Stimulated activated CD8-positive, alpha-beta memory T cell treated with anti-CD3 and anti-CD28 coated beads, Interleukin-2, amount 100 ng/mL, for 1 hour (primary cell): ENCODE measurements around the gene FIGLA.

Experiments
- DNase-seq, 2 donors: peaks; one replicate each; pipeline ENCODE4 v3.0.0-alpha.2; 2020; ENCODE audit warnings: low read depth in 2 of 2

Gene FIGLA

DNA sequence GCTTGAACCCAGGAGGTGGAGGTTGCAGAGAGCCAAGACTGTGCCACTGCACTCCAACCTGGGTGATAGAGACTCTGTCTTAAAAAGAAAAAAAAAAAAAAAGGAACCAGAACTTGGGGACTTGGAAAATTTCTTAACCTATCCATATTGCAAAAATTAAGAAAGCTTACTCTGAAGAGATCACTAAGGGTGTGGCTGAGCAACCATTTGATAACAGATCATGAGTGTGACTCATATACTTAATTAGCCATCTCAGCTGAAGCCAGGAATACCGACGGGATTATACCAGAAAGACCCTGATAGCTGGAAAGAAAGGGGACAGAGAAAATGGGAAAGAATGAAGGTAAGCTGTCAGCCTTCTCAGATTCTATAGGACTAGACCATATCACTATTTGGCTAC is 15.3 kb downstream of the FIGLA start:
- no peak for DNase-seq

DNA sequence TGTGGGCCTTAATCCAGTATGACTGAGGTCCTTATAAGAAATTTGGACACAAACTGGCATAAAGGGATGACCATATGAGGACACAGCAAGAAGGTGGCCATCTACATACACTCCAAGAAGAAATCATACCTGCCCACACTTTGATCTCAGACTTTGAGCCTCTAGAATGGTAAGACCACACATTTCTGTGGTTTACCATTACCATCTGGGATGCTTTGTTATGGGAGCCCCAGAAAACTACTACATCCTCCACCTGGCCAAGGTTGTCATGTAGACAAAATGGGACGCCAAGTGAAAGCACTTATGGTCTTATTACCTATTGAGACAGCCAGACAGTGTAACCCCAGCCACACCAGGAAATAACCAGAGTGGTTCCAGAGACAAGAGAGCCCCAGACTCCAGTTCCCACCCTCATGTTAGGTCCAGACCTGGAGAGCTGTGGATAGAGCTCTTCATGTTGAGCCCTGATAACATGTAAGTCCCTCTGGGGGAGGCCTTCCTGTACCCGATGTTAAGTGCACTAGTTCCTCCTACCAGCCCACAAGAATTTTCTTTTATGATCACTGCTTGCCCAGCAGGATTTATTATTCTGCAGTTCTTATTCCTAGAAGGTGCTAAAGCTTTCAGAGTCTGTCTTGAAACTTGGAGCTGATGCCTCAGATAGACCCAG is 17.8 kb downstream of the FIGLA start:
- no peak for DNase-seq

DNA sequence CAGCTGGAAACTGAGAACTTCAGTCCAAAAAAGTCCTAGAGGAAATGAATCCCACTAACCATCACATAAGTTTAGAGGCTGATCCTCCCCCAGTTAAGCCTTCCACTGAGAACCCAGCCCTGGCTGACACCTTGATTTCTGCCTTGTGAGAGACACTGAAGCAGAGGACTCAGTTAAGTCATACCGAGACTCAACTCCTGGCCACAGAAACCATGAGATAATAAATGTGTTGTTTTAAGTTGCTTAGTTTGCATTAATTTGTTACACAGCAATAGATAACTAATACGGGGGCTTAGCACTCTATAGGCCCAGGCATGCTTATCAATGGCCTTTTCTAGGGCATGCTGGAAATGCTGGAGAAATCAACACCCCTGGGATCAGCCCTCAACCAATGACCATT is 19.0 kb downstream of the FIGLA start:
- no peak for DNase-seq

DNA sequence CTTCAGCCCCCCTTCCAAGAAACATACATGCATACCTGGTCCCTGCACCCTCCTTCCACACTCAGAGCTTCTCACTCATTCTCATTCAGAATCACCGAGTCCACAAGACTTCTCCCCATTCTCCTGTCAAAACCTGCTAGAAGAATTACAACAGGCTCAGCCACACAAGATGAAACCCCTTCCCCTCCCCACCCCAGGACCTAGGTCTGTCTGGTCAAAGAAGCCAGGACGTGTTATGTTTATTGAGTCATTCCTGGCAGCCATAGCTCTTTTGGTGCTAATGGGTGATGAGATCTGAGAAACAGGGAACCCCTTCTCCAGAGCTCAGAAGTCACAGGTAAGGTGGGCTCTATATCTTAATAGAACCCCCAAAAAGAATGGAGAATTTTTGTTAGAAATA is 21.0 kb downstream of the FIGLA start:
- no peak for DNase-seq

DNA sequence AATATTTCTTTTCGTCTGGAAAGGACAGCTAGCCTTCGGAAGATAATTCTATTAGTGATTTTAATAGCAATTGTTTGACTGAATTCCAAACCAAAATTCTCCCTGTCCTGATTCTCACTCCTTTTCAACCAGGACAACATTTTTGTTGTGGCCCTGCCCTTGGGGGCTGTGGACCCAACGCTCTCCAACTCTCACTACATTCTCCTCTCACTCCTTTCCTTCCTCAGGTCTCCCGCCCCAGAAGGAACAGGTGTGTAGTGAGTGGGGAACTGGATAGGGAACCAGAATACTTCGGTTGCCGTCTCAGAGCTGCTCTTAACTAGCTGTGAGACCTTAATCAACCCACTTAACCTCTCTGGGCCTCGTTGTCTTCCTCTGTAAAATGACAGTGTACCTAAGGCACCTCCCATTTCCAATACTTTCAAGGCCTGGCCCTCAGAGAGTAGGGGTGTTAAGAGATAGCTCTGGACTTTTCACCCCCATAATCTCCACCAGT is 21.8 kb downstream of the FIGLA start:
- DNase-seq = no peak

DNA sequence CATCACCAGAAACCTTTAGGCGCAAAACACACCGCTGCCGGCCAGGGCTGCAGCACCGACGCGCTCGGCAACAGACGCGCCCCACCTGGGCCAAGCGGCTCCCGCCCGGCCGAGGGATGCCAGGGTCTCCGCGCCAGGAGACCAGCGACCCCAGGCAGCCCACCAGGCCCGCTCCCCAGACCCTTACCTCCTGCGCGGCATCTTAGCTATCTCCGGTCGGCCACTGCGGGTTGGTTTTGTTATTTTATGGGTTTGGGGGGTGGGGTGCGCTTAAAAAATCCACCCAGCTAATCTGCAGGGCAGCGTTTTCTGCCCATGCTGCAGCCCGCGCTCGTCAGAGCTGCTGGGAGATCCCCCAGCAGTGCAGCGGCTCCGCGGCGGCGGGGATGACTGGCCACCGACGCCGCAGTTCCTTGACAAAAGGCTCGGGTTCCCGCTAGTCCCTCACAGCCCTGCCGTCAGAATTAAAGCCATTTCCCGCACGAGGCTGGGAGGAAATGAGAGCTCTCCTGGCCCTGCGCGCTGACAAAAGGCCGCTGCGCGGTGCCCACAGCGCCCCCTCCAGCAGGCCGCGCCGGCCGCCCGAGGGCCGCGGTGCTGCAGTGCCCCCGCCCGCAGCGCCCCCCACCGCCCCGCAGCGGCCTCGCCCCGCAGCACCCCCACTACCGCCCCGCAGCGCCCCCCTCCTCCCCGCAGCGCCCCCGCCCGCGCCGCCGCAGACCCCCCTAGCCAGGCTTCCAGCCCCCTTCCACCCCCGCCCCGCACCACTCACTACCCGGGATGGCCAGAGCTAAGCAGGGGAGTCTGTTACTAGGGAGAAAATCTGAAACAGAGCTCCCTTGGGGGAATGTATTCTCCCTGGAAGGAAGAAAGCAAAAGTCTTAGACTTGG is 22.5 kb downstream of the FIGLA start, which contains the start of gene ADD2:
Gene ADD2 (minus strand): TSS at position 502 of the 891 bp plus-strand sequence. CDS start 61,792 bp downstream, outside the sequence.
- DNase-seq = no peak

DNA sequence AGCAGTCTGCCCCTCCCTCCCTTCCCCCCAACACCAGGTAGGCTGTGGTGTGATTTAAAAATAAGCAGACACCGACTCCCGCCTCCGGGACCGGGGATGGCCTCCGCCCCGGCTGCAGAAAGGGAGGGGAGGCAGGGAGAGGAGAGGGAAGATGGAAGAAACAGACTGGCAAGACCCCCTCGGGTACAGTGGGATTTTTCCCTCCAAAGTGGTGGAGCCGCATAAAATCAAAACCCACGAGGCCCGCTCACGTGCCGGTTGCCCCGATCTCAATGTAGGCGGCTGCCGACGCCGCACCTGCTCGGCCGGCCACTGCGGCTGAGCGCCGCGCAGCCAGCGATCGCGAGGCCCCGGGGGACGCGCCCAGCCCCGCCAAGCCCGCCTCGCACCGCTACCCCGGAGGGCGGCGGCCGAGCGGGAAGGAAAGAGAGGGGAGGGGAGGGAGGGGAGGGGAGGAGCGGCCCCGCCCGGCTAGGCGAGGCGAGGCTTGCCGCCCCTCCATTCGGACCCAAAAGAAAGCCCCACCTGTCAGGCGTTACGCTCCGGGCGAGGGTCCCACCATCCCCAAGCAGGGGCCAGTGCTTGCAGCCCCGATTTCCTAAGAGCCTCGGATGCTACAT is 23.3 kb downstream of the FIGLA start:
- no peak for DNase-seq

DNA sequence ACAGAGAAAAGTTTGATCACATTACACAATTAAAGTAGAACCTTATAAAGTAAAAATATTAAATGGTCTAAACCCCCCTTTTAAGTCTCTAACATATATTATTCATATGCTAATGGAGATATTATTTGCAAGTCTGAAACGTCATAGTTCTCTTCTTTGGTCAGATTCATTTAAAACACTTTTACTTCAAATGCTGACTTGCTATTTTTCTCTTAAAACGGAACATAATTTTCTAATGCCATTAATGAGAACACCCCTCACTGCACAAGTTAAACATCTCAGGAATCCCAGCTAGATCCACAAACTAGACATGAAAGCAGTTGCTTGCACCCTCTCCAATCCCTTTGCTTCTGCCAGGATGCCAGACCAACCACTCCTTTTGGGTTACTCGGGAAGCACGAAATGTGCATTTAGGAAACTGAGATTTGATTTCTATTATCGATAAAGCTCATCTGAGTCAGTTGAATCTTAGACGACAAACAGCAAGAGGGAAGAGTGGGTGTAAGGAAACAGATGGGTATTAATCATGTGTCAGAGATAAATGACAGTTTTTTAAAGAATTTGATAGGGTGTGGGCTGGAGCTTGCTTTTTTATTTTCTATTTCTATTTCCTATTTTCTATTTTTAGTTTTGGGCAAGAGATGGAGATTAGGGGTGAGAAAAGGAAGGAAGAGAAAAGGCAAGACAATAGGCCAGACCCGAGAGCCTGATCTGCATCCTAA is 23.9 kb downstream of the FIGLA start:
- no peak for DNase-seq

DNA sequence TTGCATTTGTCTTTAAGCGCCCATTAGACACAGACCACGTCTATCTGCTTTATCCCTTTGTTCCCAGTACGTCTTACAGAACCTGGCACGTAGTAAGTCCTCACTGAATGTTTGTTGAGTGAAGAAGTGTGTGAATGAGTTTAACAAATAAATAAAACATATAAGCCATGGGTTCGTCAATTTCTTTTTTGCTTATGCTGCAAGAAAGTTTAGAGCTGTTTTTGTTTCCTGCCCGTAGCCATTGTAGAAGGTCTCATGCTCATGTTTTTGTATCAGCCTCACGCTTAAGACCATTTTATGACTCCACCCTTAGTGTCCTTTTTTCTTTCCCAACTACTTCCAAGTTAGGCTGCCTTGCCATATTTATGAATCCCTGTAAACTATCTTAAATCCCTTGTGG is 24.9 kb downstream of the FIGLA start:
- DNase-seq = no peak

DNA sequence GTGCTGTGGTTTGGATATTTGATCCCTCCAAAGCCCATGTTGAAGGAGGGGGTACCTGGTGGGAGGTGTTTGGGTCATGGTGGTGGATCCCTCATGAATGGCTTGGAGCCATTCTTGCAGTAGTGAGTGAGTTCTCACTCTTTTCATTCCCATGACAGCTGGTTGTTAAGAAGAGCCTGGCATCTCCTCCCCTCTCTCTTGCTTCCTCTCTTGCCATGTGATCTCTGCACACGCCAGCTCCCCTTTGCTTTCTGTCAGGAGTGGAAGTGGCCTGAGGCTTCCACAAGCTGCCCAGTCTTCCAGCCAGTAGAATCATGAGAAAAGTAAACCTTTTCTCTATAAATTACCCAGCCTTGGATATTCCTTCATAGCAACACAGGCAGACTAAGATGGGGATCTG is 31.0 kb downstream of the FIGLA start:
- DNase-seq = no peak

DNA sequence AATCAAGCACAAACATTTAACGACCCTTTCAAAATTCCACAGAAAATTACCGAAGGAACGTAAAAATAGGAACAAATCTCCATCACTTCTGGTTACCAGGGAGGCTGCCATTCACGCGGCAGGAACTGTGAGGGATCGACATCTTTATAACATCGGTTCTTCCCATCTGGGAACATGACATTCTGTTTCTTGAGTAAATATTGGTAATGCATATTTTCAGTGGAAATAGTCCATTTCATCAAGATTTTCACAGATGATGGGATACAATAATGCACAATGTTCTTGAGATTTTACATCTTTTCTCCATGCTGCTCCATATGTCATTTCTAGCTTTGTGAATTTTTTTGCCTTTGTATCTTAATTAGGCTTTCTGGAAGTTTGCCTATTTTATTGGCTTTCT is 32.5 kb downstream of the FIGLA start:
- DNase-seq = no peak

DNA sequence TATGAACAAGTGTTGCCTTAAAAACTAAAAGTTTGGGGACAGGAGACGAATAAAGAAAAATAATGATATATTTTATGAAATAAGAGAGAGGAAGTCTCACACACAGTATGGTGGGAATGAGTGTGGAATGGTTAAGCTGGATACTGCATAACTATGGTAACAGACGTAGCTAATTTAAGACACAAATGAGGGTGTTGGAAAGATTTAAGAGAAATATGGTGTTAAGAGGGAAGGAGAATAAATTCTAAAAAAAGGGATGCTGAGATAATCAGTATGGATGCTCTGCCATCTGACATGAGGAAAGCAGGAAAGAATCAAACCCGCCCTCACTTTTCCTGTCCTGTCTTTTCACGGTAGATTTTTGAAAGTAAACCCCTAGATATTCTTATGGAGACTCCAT is 33.1 kb downstream of the FIGLA start:
- DNase-seq = no peak

DNA sequence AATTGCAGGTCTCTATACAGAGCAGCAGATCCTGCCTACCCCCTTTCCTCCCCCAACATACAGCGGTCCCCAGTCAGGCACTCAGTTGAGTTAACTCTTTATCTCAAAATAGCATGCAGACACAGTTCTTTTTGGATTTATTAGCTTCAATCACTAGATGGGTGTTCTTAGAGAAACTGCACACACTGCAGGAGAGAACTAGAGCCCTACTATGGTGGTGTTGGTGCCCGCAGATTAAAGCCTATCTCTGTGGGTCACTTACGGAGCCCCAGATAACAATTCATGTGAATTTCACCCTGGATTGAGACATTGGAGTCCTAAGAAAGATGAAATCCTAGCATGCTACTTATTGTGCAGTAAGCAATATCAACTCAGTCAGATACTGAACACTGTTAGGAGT is 34.3 kb downstream of the FIGLA start:
- no peak for DNase-seq

DNA sequence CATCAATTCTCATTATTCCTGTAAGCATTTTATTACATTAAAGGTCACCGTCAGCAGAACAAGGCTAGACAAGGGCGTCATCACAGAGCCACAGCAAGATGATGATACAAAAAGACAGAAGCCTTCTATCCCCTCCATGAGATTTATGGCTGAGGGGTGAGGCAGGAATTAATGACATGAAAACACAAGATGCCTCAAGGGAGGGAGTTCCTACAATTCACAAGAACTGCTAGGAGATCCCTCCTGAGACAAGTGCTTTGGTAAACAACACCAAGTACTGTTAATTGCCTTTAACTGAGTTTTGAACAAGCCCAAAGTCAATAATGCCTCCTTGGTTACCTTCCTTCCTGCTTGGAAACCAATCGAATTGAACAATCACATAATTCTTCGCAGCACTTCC is 36.5 kb downstream of the FIGLA start:
- no peak for DNase-seq

DNA sequence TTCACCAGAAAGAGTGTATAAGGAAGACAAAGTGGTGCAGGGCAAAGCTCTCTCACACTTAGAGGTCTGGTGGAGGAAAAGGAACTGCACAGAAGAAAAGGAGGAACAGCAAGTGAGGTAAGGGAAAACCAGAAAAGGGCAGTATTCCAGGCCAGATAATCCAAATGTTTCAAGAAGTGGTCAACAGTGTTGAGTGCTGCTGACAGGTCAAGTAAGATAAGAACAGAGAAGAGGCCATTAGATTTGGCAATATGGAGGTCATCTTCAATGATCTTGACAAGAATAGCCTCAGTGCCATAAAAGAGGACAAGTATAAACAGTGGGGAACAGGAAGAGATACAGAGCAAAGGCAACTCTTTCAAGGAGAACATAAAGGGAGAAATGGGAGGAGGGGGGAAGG is 37.4 kb downstream of the FIGLA start:
- DNase-seq = no peak

DNA sequence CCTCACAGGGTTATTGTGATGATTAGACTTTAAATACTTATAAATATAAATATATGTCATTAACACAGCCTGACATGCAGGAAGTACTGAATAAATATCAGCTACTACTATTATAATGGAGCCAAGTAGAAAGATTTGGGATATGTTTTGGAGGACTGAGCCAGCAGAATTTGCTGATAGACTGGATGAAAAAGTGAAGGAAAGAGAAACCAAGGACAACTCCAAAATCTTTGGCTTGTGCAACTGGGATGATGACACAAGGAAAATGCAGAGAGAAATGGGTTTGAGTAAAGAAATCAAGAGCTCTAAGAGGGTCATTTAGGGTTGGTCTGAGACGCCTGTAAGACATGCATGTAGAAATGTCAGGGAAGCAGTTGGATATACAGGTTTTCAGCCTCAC is 38.0 kb downstream of the FIGLA start:
- no peak for DNase-seq

DNA sequence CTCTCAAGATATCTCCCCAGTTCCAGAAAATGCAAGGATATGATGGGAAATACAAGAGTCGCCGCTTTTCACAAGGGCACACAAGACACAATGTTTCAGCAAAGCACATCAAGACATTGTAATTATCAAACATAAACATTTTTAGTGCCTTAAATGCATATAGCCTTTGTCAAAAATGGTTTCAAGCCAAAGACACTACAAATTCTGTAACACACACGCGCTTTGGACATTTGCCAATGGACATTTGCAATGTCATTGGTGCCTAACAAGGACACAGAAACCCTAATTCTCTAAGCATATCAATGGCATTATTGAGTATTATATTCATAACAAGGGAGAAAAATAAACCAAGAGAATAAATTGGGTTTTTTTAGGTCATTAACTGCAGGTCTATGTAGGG is 38.6 kb downstream of the FIGLA start:
- DNase-seq = no peak

DNA sequence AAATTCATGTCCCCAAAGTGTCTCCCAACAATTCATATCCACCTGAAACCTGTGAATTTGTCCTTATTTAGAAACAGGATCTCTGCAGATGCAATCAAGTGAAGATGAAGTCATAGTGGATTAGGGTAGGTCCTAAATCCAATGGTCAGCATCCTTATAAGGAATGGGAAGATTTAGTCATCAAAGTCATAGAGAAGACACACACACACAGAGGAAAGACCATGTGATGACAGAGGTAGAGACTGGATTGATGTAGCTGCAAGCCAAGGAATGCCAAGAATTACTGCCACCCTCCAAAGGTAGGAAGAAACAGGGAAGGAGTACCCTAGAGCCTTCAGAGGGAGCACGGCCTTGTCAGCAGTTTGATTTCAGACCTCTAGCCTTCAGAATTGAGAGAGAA is 40.1 kb downstream of the FIGLA start:
- no peak for DNase-seq

DNA sequence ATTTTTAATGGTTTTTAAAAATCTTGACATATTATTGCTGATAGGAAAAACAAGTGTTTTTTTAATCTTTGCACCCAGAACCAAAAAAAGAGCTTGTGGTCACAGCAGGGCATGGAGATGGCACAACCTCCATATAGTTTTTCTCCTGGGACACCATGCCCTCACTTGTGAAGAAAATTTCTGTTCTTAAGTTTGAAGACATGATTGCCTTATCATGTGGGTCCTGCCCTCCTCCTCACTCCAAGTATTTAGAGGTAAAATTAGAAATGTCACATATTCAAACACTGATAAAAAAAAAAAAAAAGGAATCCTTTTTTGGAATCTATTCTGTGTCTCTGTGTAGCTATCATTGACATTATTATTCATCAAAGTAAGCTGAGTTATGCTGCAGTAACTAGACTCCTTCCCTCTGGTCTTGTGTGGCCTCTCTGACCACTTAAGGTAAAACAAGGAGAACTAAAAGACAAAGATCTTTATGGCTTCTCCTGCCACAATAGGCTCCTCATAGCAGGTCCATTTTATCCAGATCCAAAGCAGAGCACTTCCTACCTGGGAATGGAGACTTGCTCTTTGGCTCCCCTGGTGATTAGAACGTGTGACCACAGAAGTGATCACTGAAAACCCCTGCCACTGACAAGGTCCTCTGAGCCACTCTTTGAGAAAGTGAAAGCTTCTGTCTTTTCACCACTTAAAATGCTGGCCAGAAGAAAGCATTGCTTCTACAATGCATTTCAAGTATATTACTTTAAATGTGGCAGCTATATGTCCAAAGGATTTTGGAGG is 42.2 kb downstream of the FIGLA start:
- DNase-seq = no peak

DNA sequence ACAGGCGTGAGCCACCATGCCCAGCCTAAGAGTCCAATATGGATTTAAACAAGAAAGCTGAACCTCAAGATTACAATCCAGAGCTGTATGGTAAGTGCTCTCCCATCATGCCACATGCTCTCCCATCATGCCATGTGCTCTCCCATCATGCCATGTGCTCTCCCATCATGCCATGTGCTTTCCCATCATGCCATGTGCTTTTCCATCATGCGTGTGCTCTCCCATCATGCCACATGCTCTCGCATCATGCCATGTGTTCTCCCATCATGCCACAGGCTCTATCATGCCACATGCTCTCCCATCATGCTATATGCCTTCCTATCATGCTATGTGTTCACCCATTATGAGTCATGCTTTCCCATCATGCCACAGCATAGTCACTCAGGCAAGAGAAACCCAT is 43.2 kb downstream of the FIGLA start:
- DNase-seq = no peak
